CD14-positive monocyte (primary cell): Measurements from ENCODE around the gene FUT8. TPM values are rescaled to one million over a fixed set of nuclear protein-coding genes. Genes with fewer than 3 reads are reported as not detected.

Experiments
- DNase-seq, 3 donors: peaks; one replicate each; pipeline ENCODE4 v3.0.0-alpha.2; 2011 to 2022
- H2AFZ ChIP-seq: 2 replicates; pipeline ENCODE4 v1.6.0; 2012; ENCODE audit warnings: mild to moderate bottlenecking, low read depth, low read length, inconsistent platforms; ENCODE audit not compliant: insufficient read depth, poor library complexity, severe bottlenecking
- H3K27ac ChIP-seq, 2 donors: 1 replicate in 1 of 2; 2 replicates in 1 of 2; pipeline ENCODE4 v1.5.1; 2012 to 2013; ENCODE audit warnings: low read length in 2 of 2, control low read depth in 1 of 2, inconsistent platforms in 1 of 2, low read depth in 1 of 2, mild to moderate bottlenecking in 1 of 2
- H3K27me3 ChIP-seq, 2 donors: one replicate each; pipeline versions ENCODE4 v1.6.0 to v1.6.1; 2011 to 2013; ENCODE audit warnings: low read length in 2 of 2; ENCODE audit not compliant: control insufficient read depth in 2 of 2, insufficient read depth in 2 of 2
- H3K36me3 ChIP-seq, 2 donors: replicated peaks in 1 of 2; 1 replicate in 1 of 2; 2 replicates in 1 of 2; pipeline versions ENCODE4 v1.5.1 to v1.6.1; 2012 to 2013; ENCODE audit warnings: low read length in 2 of 2, control low read depth in 1 of 2, inconsistent platforms in 1 of 2, mild to moderate bottlenecking in 1 of 2; ENCODE audit not compliant: insufficient read depth in 2 of 2, control insufficient read depth in 1 of 2
- H3K4me1 ChIP-seq, 2 donors: 1 replicate in 1 of 2; 2 replicates in 1 of 2; pipeline versions ENCODE4 v1.5.1 to v1.6.1; 2012 to 2013; ENCODE audit warnings: low read length in 2 of 2, control low read depth in 1 of 2, inconsistent platforms in 1 of 2, mild to moderate bottlenecking in 1 of 2, moderate library complexity in 1 of 2; ENCODE audit not compliant: insufficient read depth in 2 of 2, control insufficient read depth in 1 of 2
- H3K4me2 ChIP-seq: replicated peaks from 2 replicates; pipeline ENCODE3; 2012; ENCODE audit warnings: low read length, moderate library complexity, mild to moderate bottlenecking; ENCODE audit not compliant: poor library complexity, severe bottlenecking; ENCODE audit errors: extremely low read depth
- H3K4me3 ChIP-seq, 3 experiments: fragments of 200-600 bp in 1 of 3; sonication (generic) in 1 of 3; replicated peaks in 1 of 3; 1 replicate in 2 of 3; 2 replicates in 1 of 3; pipeline ENCODE4 v1.5.1; 2011 to 2013; ENCODE audit warnings: low read length in 3 of 3, mild to moderate bottlenecking in 3 of 3, control low read depth in 2 of 3, low read depth in 2 of 3, inconsistent platforms in 1 of 3, moderate library complexity in 1 of 3
- H3K79me2 ChIP-seq: 2 replicates; pipeline ENCODE4 v1.6.0; 2012; ENCODE audit warnings: mild to moderate bottlenecking, control low read depth, inconsistent platforms, low read length, moderate library complexity; ENCODE audit not compliant: insufficient read depth
- H3K9ac ChIP-seq: 2 replicates; pipeline ENCODE4 v1.6.0; 2017; ENCODE audit warnings: low read length, mild to moderate bottlenecking; ENCODE audit not compliant: insufficient read depth, poor library complexity, severe bottlenecking
- H3K9me3 ChIP-seq, 2 donors: replicated peaks in 1 of 2; 1 replicate in 1 of 2; 2 replicates in 1 of 2; pipeline versions ENCODE4 v1.5.1 to v1.6.1; 2012 to 2013; ENCODE audit warnings: low read length in 2 of 2, control low read depth in 1 of 2; ENCODE audit not compliant: control insufficient read depth in 1 of 2, insufficient read depth in 1 of 2
- H4K20me1 ChIP-seq: 2 replicates; pipeline ENCODE4 v1.6.0; 2012; ENCODE audit warnings: mild to moderate bottlenecking, low read length, control low read depth, moderate library complexity; ENCODE audit not compliant: insufficient read depth
- H3K27ac Mint-ChIP-seq, 7 donors: one replicate each; pipeline ENCODE4 v1.8.0; 2020; ENCODE audit warnings: mild to moderate bottlenecking in 7 of 7, mixed read lengths in 7 of 7, moderate library complexity in 6 of 7, inconsistent platforms in 2 of 7
- H3K27me3 Mint-ChIP-seq, 3 donors: one replicate each; pipeline ENCODE4 v1.8.0; 2021 to 2022; ENCODE audit warnings: low read depth in 3 of 3, mild to moderate bottlenecking in 3 of 3, mixed read lengths in 3 of 3, moderate library complexity in 3 of 3, inconsistent platforms in 1 of 3
- H3K36me3 Mint-ChIP-seq, 2 donors: one replicate each; pipeline ENCODE4 v1.8.0; 2020; ENCODE audit warnings: mixed read lengths in 2 of 2, inconsistent platforms in 1 of 2, mild to moderate bottlenecking in 1 of 2
- H3K4me1 Mint-ChIP-seq: one replicate; pipeline ENCODE4 v1.8.0; 2020; ENCODE audit warnings: mild to moderate bottlenecking, mixed read lengths
- H3K4me3 Mint-ChIP-seq, 2 donors: one replicate each; pipeline ENCODE4 v1.8.0; 2020; ENCODE audit warnings: mild to moderate bottlenecking in 2 of 2, mixed read lengths in 2 of 2, moderate library complexity in 1 of 2
- H3K9me3 Mint-ChIP-seq, 7 donors: one replicate each; pipeline ENCODE4 v1.8.0; 2020 to 2022; ENCODE audit warnings: mixed read lengths in 7 of 7, mild to moderate bottlenecking in 6 of 7, moderate library complexity in 6 of 7, inconsistent platforms in 2 of 7
- WGBS: methylation state at CpG from one replicate; pipeline ENCODE4 v1.1.5; 2013; ENCODE audit warnings: missing lambda C conversion rate; ENCODE audit not compliant: insufficient coverage; 5-methylcytosine and 5-hydroxymethylcytosine counted together
- intact Hi-C, 2 donors: fragments of 100-400 bp; cut with micrococcal nuclease; formaldehyde crosslinking; loops; one replicate each; pipeline versions ENCODE4 v1.15.0 to v1.15.1; 2023
- polyA plus RNA-seq, 3 donors: library from polyadenylated mRNA; depleted of rRNA in 1 of 3; unstranded in 2 of 3; stranded (reverse) in 1 of 3; fragments of 300-500 nt in 2 of 3; fragments of >200 nt in 1 of 3; fragmentation: Illumina TruSeq in 2 of 3; gene quantifications; 1 replicate in 2 of 3; 2 replicates in 1 of 3; pipeline ENCODE4 v1.2.3, GENCODE V29; 2012 to 2021
- TF ChIP-seq, protein P1 (sequence below): fragments of 200-600 bp; IDR thresholded peaks from one replicate; pipeline ENCODE4 v1.8.0; 2022; ENCODE audit warnings: antibody characterized with exemption, mild to moderate bottlenecking

FUT8 gene
- polyA plus RNA-seq, 3 donors = 1.6 to 5.1 (median 5.0) TPM

DNA sequence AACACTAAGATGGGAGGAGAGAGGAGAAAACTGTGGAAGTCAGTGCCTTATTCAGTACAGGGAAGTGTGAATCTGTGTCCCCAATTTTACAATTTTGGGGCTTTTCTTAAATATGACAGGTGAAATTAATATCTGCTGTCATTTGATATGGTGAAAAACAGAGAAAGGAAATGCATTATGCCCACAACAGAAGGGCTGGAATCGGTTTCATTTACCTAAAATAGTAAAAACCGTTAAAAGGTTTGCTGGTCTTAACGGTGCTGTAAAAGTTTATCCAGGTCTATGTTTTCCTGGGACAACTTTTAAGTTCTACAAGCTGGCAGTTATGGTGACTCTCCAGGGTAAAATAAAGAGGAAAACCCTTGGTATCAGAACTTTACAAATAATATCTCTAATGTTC is 310.8 kb downstream of the FUT8 start:
- peaks cover 17 to 21% of the 10 kb centered on the region in 2 donors for H3K9me3 ChIP-seq
- TF ChIP-seq, protein P1, sequence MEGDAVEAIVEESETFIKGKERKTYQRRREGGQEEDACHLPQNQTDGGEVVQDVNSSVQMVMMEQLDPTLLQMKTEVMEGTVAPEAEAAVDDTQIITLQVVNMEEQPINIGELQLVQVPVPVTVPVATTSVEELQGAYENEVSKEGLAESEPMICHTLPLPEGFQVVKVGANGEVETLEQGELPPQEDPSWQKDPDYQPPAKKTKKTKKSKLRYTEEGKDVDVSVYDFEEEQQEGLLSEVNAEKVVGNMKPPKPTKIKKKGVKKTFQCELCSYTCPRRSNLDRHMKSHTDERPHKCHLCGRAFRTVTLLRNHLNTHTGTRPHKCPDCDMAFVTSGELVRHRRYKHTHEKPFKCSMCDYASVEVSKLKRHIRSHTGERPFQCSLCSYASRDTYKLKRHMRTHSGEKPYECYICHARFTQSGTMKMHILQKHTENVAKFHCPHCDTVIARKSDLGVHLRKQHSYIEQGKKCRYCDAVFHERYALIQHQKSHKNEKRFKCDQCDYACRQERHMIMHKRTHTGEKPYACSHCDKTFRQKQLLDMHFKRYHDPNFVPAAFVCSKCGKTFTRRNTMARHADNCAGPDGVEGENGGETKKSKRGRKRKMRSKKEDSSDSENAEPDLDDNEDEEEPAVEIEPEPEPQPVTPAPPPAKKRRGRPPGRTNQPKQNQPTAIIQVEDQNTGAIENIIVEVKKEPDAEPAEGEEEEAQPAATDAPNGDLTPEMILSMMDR = no peak
- no peak overlapping the region for H3K4me2 ChIP-seq
- WGBS = 20% methylated on average over 2 of the region's 3 CpGs
- intact Hi-C loops = no loop called here
- no peaks in the 10 kb centered on the region for H3K36me3 ChIP-seq
- no peak overlapping the region for H2AFZ ChIP-seq
- Mint-ChIP-seq H3K4me3 (no peak overlapping the region), H3K36me3 (peaks cover 8 to 12% of the 10 kb centered on the region in 2 donors), H3K4me1 (no peaks in the 10 kb centered on the region), H3K9me3 (peaks cover 12 to 29% (median 20%) of the 10 kb centered on the region in 7 donors), H3K27ac (no peak overlapping the region), H3K27me3 (no peaks in the 10 kb centered on the region)
- no peaks in the 10 kb centered on the region for H3K4me1 ChIP-seq
- no peaks in the 10 kb centered on the region for H3K79me2 ChIP-seq
- H3K27ac ChIP-seq = no peak overlapping the region
- no peak overlapping the region for H3K4me3 ChIP-seq
- no peaks in the 10 kb centered on the region for H4K20me1 ChIP-seq
- H3K27me3 ChIP-seq = no peaks in the 10 kb centered on the region
- DNase-seq = no peak
- H3K9ac ChIP-seq = no peak overlapping the region

DNA sequence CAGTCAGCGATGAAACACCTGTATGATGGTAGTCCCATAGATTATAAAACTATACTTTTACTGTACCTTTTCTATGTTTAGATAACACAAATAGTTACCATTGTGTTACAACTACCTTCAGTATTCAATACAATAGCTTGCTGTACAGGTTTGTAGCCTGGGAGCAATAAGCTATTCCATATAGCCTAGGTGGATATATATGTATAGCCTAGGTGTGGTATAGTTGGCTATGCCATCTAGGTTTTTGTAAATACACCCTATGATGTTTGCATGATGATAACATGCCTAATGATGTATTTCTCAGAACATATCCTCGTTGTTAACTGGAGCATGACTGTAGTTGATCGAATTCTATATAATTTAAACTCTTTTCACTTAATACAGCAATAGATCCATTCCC is 316.1 kb downstream of the FUT8 start:
- no peaks in the 10 kb centered on the region for H3K36me3 ChIP-seq
- no CpG with 5 or more reads among the region's 3 CpGs for WGBS
- H3K79me2 ChIP-seq = no peaks in the 10 kb centered on the region
- Mint-ChIP-seq H3K4me1 (no peaks in the 10 kb centered on the region), H3K9me3 (peaks cover 3 to 15% (median 7%) of the 10 kb centered on the region in 7 donors), H3K36me3 (peaks cover 8 to 16% of the 10 kb centered on the region in 2 donors), H3K4me3 (no peak overlapping the region), H3K27ac (no peak overlapping the region), H3K27me3 (no peaks in the 10 kb centered on the region)
- H3K27ac ChIP-seq = no peak overlapping the region
- no peak overlapping the region for H3K4me3 ChIP-seq
- H4K20me1 ChIP-seq = no peaks in the 10 kb centered on the region
- H3K9me3 ChIP-seq = peaks cover 0 to 6% of the 10 kb centered on the region in 2 donors
- H3K27me3 ChIP-seq = no peaks in the 10 kb centered on the region
- TF ChIP-seq, protein P1 = no peak
- H3K9ac ChIP-seq = no peak overlapping the region
- H2AFZ ChIP-seq = no peak overlapping the region
- intact Hi-C loops = no loop called here
- no peak for DNase-seq
- H3K4me2 ChIP-seq = no peak overlapping the region
- no peaks in the 10 kb centered on the region for H3K4me1 ChIP-seq
